Measurements from ENCODE around the gene ARHGAP29. TPM values are rescaled to one million over a fixed set of nuclear protein-coding genes. Genes with fewer than 3 reads are reported as not detected.

The ARHGAP29 gene
- total RNA-seq, 4 donors from 2014 or later: 18.4 to 40.2 (median 23.7) TPM

DNA sequence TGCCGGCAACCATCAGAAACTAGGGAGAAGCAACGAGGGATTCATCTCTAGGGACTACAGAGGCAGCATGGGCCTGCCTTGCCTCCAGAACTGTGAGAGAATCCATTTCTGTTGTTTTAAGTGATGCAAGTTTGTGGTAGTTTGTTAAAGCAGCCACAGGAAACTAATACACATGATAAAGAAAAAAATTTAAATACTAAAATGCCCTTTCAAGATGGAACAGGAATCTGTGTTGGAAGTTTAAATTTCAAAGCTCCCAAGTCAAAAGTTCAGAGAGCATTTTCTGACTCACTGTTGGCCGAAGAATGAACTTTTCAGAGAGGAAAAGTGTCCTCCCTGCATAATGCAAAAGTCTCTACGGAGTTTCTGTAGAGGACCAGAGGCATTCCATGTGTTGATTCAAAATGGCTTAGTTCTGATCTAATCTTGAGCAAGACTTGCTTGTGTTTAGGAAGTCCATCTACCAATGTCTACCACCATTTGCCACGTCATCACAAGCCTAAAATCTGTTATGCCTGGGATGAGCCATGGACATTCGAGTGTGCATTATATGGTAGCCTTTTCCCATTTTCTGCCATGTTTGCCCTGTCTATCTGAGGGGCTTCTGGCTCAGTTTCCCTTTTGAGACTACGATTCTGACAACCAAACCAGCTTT, 22.4 kb upstream of the ARHGAP29 start:
- no peak overlapping the region for H3K4me3 ChIP-seq
- WGBS: 84% methylated on average over 7 of the region's 7 CpGs
- intact Hi-C loops (cut with DNase I): no loop called here
- H3K9me3 ChIP-seq: no peaks in the 10 kb centered on the region
- TF ChIP-seq POLR2A (IDR thresholded peaks at IDR 0.05; ENCODE audit: low read depth) (no peak), POLR2AphosphoS5 (IDR thresholded peaks at IDR 0.05) (no peak), EP300 (IDR thresholded peaks at IDR 0.05) (no peak)
- TF ChIP-seq, protein P1, sequence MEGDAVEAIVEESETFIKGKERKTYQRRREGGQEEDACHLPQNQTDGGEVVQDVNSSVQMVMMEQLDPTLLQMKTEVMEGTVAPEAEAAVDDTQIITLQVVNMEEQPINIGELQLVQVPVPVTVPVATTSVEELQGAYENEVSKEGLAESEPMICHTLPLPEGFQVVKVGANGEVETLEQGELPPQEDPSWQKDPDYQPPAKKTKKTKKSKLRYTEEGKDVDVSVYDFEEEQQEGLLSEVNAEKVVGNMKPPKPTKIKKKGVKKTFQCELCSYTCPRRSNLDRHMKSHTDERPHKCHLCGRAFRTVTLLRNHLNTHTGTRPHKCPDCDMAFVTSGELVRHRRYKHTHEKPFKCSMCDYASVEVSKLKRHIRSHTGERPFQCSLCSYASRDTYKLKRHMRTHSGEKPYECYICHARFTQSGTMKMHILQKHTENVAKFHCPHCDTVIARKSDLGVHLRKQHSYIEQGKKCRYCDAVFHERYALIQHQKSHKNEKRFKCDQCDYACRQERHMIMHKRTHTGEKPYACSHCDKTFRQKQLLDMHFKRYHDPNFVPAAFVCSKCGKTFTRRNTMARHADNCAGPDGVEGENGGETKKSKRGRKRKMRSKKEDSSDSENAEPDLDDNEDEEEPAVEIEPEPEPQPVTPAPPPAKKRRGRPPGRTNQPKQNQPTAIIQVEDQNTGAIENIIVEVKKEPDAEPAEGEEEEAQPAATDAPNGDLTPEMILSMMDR (IDR thresholded peaks at IDR 0.05): no peak
- no peaks in the 10 kb centered on the region for H3K36me3 ChIP-seq
- H3K27me3 ChIP-seq: no peaks in the 10 kb centered on the region
- no peak for DNase-seq (ENCODE audit: extremely low spot score)
- peak overlapping the region in 3 of 4 donors; percentile 36 to 66 (median 46) for H3K27ac ChIP-seq (replicated peaks in 1 of 4)
- H3K4me1 ChIP-seq: peaks cover 9 to 18% (median 13%) of the 10 kb centered on the region in 4 donors

DNA sequence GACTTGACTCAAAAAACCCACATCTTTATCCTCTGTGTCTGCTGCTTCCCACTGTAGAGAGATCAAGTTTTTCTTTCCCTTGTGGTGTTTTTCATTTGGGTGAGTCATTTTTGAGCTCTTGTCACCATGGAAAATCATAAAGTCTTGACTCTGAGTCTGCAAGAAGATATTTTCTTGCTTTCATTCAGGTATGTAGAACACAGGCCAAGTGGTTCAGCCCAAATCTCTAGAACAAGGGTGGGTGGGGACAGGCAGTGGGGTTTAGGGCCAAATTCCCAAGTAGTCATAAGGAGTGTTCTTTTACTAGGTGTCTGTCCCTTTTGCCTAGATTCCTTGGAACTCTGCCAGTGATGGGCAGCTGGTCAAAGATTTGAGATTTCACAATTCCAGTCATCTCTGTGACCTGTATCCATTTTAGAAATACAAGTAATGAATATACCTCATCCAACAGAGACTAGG, 21.5 kb upstream of the ARHGAP29 start:
- H3K9me3 ChIP-seq: no peaks in the 10 kb centered on the region
- H3K27me3 ChIP-seq: no peaks in the 10 kb centered on the region
- H3K27ac ChIP-seq (replicated peaks in 1 of 4): peak overlapping the region; percentile 39 to 66 (median 46)
- TF ChIP-seq, protein P1 (IDR thresholded peaks at IDR 0.05): no peak
- TF ChIP-seq EP300 (IDR thresholded peaks at IDR 0.05): no peak
- TF ChIP-seq POLR2A (IDR thresholded peaks at IDR 0.05; ENCODE audit: low read depth): no peak
- no peak for TF ChIP-seq POLR2AphosphoS5 (IDR thresholded peaks at IDR 0.05)
- no peak for DNase-seq (ENCODE audit: extremely low spot score)
- no peak overlapping the region for H3K4me3 ChIP-seq
- peaks cover 9 to 18% (median 13%) of the 10 kb centered on the region in 4 donors for H3K4me1 ChIP-seq
- intact Hi-C loops (cut with DNase I): no loop called here
- H3K36me3 ChIP-seq: no peaks in the 10 kb centered on the region

DNA sequence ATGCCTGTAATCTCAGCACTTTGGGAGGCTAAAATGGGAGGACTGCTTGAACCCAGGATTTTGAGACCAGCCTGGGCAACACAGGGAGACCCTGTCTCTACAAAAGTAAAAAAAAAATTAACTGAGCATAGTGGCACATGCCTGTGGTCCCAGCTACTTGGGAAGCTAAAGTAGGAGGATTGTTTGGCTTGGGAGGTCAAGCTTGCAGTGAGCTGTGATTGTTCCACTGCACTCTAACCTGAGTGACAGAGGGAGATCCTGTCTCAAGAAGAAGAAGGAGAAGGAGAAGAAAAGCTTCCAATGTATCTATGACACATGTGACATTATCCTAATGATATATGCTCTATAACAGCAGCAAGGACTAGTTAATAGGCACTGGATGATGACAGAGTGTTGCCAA, 20.1 kb upstream of the ARHGAP29 start:
- no peak for TF ChIP-seq POLR2A (IDR thresholded peaks at IDR 0.05; ENCODE audit: low read depth)
- no peak for TF ChIP-seq POLR2AphosphoS5 (IDR thresholded peaks at IDR 0.05)
- TF ChIP-seq EP300 (IDR thresholded peaks at IDR 0.05): no peak
- TF ChIP-seq, protein P1 (IDR thresholded peaks at IDR 0.05): no peak
- intact Hi-C loops (cut with DNase I): no loop called here
- no peak overlapping the region for H3K4me3 ChIP-seq

DNA sequence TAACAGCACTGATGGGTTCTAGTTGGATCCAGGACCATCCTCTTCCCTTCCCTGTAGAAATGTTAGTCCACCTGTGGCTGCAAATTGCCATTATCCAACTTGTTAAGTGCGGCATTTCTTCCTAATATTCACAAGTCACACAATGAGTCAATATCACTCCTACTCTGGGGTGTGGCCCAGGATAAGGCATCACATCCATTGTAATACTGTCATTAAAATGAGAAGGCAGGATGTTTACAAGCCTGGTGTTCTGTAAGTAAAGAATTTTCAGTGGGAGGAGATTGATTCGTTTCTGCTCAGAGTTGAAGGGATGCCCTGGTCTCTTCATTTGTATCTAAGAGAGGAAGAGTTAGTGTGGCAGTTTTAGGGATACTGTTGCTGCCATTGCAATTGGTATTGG, 18.1 kb upstream of the ARHGAP29 start:
- WGBS: 55% methylated on average over 2 of the region's 2 CpGs
- no peak for DNase-seq (ENCODE audit: extremely low spot score)

More for the DNA sequence above, 20.1 kb upstream of the ARHGAP29 start:
- no peaks in the 10 kb centered on the region for H3K9me3 ChIP-seq
- H3K27ac ChIP-seq (replicated peaks in 1 of 4): no peak overlapping the region
- H3K27me3 ChIP-seq: no peaks in the 10 kb centered on the region
- DNase-seq (ENCODE audit: extremely low spot score): no peak
- no peaks in the 10 kb centered on the region for H3K36me3 ChIP-seq
- H3K4me1 ChIP-seq: peaks cover 9 to 18% (median 13%) of the 10 kb centered on the region in 4 donors

DNA sequence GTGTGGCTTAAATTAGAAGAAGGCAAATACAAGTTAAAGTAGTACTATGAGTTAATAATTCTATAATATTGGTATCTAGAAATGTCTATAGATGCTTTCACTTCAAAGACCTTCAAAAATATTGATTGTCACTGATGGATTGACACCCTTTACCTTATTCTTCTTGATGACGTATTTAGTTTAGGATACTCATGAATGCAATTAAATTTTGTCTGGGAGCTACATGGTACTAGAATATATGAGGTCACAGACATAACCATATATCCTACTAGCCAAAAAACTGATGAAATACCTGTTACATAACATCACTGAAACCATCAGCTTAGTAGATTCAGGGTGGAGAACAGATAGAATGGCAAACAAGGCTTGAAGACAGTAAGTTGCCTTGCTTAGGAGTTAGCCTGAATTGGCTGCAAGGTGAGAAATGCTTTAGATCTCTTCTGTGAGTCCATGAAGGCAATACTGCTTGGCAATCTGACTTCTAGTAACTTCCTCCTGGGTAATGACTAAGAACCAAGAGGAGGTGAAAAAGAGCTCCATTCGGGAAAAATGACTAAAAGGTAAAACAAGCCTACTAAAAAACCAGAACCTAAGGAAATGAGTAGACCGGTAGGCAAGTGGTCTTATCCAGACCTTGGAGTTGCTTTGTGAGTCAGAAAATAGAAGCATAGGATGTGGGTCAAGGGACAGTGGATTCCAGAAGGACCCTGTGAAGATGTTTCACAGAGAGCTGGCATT, 16.9 kb upstream of the ARHGAP29 start:
- DNase-seq (ENCODE audit: extremely low spot score): no peak
- H3K36me3 ChIP-seq: no peaks in the 10 kb centered on the region
- no peaks in the 10 kb centered on the region for H3K27me3 ChIP-seq
- H3K4me1 ChIP-seq: peaks cover 9 to 12% (median 11%) of the 10 kb centered on the region in 4 donors
- 78% methylated on average over 3 of the region's 3 CpGs for WGBS
- no peak overlapping the region for H3K27ac ChIP-seq (replicated peaks in 1 of 4)
- no peak overlapping the region for H3K4me3 ChIP-seq
- intact Hi-C loops (cut with DNase I): no loop called here
- no peaks in the 10 kb centered on the region for H3K9me3 ChIP-seq
- TF ChIP-seq, protein P1 (IDR thresholded peaks at IDR 0.05): no peak
- no peak for TF ChIP-seq EP300 (IDR thresholded peaks at IDR 0.05)
- TF ChIP-seq POLR2AphosphoS5 (IDR thresholded peaks at IDR 0.05): no peak
- TF ChIP-seq POLR2A (IDR thresholded peaks at IDR 0.05; ENCODE audit: low read depth): no peak

More for the DNA sequence above, 18.1 kb upstream of the ARHGAP29 start:
- TF ChIP-seq POLR2AphosphoS5 (IDR thresholded peaks at IDR 0.05): no peak
- no peak for TF ChIP-seq POLR2A (IDR thresholded peaks at IDR 0.05; ENCODE audit: low read depth)
- Histone ChIP-seq H3K9me3 (no peaks in the 10 kb centered on the region), H3K4me3 (no peak overlapping the region), H3K4me1 (peaks cover 9 to 18% (median 13%) of the 10 kb centered on the region in 4 donors), H3K27me3 (no peaks in the 10 kb centered on the region), H3K27ac (replicated peaks in 1 of 4) (no peak overlapping the region), H3K36me3 (no peaks in the 10 kb centered on the region)
- intact Hi-C loops (cut with DNase I): no loop called here
